Gastrocnemius medialis (tissue), 4 donors: ENCODE measurements around the gene DDAH1. TPM values are rescaled to one million over a fixed set of nuclear protein-coding genes. Genes with fewer than 3 reads are reported as not detected.

Experiments used
- ATAC-seq, 2 donors: fragments of 150-250 bp; one replicate each; pipeline ENCODE4 v1.9.1; 2016
- DNase-seq, 2 donors: peaks; one replicate each; pipeline ENCODE4 v3.0.0-alpha.2; 2019
- H3K27ac ChIP-seq, 4 donors: fragments of 200-600 bp; sonication (generic); 1 replicate in 1 of 4; 2 replicates in 3 of 4; pipeline ENCODE4 v1.5.1; 2016 to 2018; ENCODE audit warnings: mild to moderate bottlenecking in 2 of 4, moderate library complexity in 1 of 4
- H3K27me3 ChIP-seq, 3 donors: fragments of 200-600 bp; sonication (generic) in 2 of 3; 1 replicate in 1 of 3; 2 replicates in 2 of 3; pipeline versions ENCODE4 v1.5.1 to v1.6.0; 2016 to 2019; ENCODE audit warnings: mild to moderate bottlenecking in 1 of 3, moderate library complexity in 1 of 3
- H3K36me3 ChIP-seq, 2 donors: fragments of 200-600 bp; sonication (generic) in 1 of 2; one replicate each; pipeline ENCODE4 v1.5.1; 2017 to 2018
- H3K4me1 ChIP-seq, 2 donors: fragments of 200-600 bp; sonication (generic) in 1 of 2; one replicate each; pipeline ENCODE4 v1.5.1; 2016 to 2017; ENCODE audit warnings: mild to moderate bottlenecking in 2 of 2
- H3K4me3 ChIP-seq, 4 donors: fragments of 200-600 bp; sonication (generic) in 3 of 4; 1 replicate in 1 of 4; 2 replicates in 3 of 4; pipeline ENCODE4 v1.5.1; 2016 to 2019; ENCODE audit warnings: mild to moderate bottlenecking in 2 of 4
- H3K9me3 ChIP-seq, 3 donors: fragments of 200-600 bp; sonication (generic) in 2 of 3; 1 replicate in 1 of 3; 2 replicates in 2 of 3; pipeline ENCODE4 v1.5.1; 2016 to 2019
- POLR2A ChIP-seq, 2 donors: fragments of 450-650 bp; IDR thresholded peaks; one replicate each; pipeline ENCODE4 v1.6.1; 2017; ENCODE audit warnings: antibody characterized with exemption in 2 of 2, mild to moderate bottlenecking in 2 of 2, moderate library complexity in 2 of 2
- in situ Hi-C, 4 donors: fragments of 200-750 bp; cut with MboI; loops; one replicate each; pipeline versions ENCODE4 v1.15.0 to v1.8.0; 2017; ENCODE audit warnings: low sequenced_read_pairs in 4 of 4
- intact Hi-C: fragments of 100-400 bp; cut with DNase I; formaldehyde crosslinking; loops from one replicate; pipeline ENCODE4 v1.15.1; 2023; ENCODE audit warnings: low total_unique reads
- total RNA-seq, 4 donors: library from RNA; depleted of rRNA; stranded (reverse); fragments of >200 nt; gene quantifications; one replicate each; pipeline versions ENCODE4 v1.1.0 to v1.2.3, GENCODE V29; 2016
- TF ChIP-seq, protein P1 (sequence below), 5 experiments: fragments of 450-650 bp in 3 of 5; fragments of 200-600 bp in 2 of 5; sonication (generic) in 2 of 5; IDR thresholded peaks in 4 of 5; conservative IDR thresholded peaks in 1 of 5; 1 replicate in 4 of 5; 2 replicates in 1 of 5; pipeline ENCODE4 v1.5.1; 2016 to 2019; ENCODE audit warnings: antibody characterized with exemption in 5 of 5, mild to moderate bottlenecking in 3 of 5, moderate library complexity in 3 of 5

DDAH1 gene
- total RNA-seq, 4 donors from 2014 or later, result 5.9 to 28.7 (median 13.2) TPM

DNA sequence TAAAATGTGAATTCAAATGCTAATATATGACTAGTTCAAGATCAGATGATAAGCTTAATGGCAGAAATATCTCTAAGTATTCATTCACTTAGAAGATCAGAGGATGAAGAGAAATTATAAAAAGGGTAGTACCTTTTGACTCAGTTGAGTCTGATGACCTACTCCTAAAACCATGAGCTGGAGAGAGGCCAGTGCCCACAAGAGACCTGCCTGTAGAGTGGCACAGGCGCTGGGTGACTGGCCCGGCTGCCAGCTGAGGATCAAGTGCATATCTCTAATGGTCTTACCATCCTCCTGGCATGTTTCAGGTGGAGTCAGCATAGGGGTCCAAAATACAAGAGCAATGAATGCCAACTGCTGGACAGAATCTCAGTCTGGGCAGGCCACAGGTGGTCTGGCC lies 14.1 kb downstream of the DDAH1 start:
- intact Hi-C loops, result no loop called here
- TF ChIP-seq, protein P1, sequence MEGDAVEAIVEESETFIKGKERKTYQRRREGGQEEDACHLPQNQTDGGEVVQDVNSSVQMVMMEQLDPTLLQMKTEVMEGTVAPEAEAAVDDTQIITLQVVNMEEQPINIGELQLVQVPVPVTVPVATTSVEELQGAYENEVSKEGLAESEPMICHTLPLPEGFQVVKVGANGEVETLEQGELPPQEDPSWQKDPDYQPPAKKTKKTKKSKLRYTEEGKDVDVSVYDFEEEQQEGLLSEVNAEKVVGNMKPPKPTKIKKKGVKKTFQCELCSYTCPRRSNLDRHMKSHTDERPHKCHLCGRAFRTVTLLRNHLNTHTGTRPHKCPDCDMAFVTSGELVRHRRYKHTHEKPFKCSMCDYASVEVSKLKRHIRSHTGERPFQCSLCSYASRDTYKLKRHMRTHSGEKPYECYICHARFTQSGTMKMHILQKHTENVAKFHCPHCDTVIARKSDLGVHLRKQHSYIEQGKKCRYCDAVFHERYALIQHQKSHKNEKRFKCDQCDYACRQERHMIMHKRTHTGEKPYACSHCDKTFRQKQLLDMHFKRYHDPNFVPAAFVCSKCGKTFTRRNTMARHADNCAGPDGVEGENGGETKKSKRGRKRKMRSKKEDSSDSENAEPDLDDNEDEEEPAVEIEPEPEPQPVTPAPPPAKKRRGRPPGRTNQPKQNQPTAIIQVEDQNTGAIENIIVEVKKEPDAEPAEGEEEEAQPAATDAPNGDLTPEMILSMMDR (IDR thresholded peaks at IDR 0.05 in 4 of 5, conservative IDR thresholded peaks at IDR 0.05 in 1 of 5), result no peak

DNA sequence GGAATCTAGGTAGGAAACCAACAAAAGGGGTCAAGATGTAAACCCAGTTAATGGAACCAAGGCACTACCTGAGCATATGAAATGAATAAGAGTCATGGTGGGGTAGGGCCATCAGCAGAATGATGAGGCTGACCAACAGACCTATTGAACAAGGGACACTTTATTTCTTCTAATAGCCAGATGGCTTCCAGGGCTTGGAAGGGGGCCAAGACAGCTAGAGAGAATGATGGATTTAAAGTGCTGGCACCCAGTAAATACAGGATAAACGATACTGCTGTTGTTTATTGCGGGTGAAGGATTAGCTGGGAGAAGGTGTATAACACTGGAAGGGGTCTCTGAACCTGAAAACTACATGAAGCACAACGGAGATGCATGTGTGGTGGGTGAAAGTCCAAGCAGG lies 15.6 kb downstream of the DDAH1 start:
- Histone ChIP-seq H3K27me3 (no peaks in the 10 kb centered on the region), H3K36me3 (no peaks in the 10 kb centered on the region), H3K4me1 (peaks cover 24 to 45% of the 10 kb centered on the region in 2 donors), H3K4me3 (no peak overlapping the region), H3K27ac (peak overlapping the region in 2 of 4 donors; percentile 38 to 47), H3K9me3 (no peaks in the 10 kb centered on the region)
- DNase-seq, result no peak
- no peak for ATAC-seq
- TF ChIP-seq POLR2A (IDR thresholded peaks at IDR 0.05), result no peak
- TF ChIP-seq, protein P1 (IDR thresholded peaks at IDR 0.05 in 4 of 5, conservative IDR thresholded peaks at IDR 0.05 in 1 of 5), result no peak
- intact Hi-C loops, result no loop called here
- in situ Hi-C loops, result no loop called here

More for the DNA sequence above, 14.1 kb downstream of the DDAH1 start:
- peak in 1 of 2 donors; percentile 8 for ATAC-seq
- in situ Hi-C loops, result no loop called here
- Histone ChIP-seq H3K9me3 (no peaks in the 10 kb centered on the region), H3K27ac (no peak overlapping the region), H3K36me3 (no peaks in the 10 kb centered on the region), H3K27me3 (no peaks in the 10 kb centered on the region), H3K4me3 (no peak overlapping the region), H3K4me1 (peaks cover 24 to 45% of the 10 kb centered on the region in 2 donors)
- DNase-seq, result no peak

- ATAC-seq (peak in 1 of 2 donors; percentile 44), DNase-seq (no peak)
- no peaks in the 10 kb centered on the region for H3K36me3 ChIP-seq
- no peak overlapping the region for H3K4me3 ChIP-seq
- no peaks in the 10 kb centered on the region for H3K27me3 ChIP-seq
- intact Hi-C loops, result no loop called here
- in situ Hi-C loops, result no loop called here
- H3K4me1 ChIP-seq, result peaks cover 24 to 45% of the 10 kb centered on the region in 2 donors
- H3K27ac ChIP-seq, result peak overlapping the region; percentile 6 to 59 (median 30)
- H3K9me3 ChIP-seq, result no peaks in the 10 kb centered on the region
- TF ChIP-seq POLR2A (IDR thresholded peaks at IDR 0.05), result peak; percentile 6 to 33
- TF ChIP-seq, protein P1 (IDR thresholded peaks at IDR 0.05 in 4 of 5, conservative IDR thresholded peaks at IDR 0.05 in 1 of 5), result no peak
These were observed 16.6 kb downstream of the DDAH1 start for GRCh38 chr1:85448358-85448757.

- peak in 1 of 2 donors; percentile 46 for ATAC-seq
- TF ChIP-seq POLR2A (IDR thresholded peaks at IDR 0.05), result no peak
- TF ChIP-seq, protein P1 (IDR thresholded peaks at IDR 0.05 in 4 of 5, conservative IDR thresholded peaks at IDR 0.05 in 1 of 5), result no peak
- in situ Hi-C loops (no loop called here), intact Hi-C loops (no loop called here)
- Histone ChIP-seq H3K4me3 (no peak overlapping the region), H3K9me3 (no peaks in the 10 kb centered on the region), H3K36me3 (no peaks in the 10 kb centered on the region), H3K4me1 (peaks cover 24 to 45% of the 10 kb centered on the region in 2 donors), H3K27ac (peak overlapping the region in 3 of 4 donors; percentile 14 to 59 (median 47)), H3K27me3 (no peaks in the 10 kb centered on the region)
- DNase-seq, result no peak
These were observed 17.7 kb downstream of the DDAH1 start for GRCh38 chr1:85447006-85447943.
